Activated naive CD4-positive, alpha-beta T cell treated with Interleukin-2 at 50 U/mL for 16 hours (primary cell): Measurements from ENCODE around the gene TINAG.

ENCODE experiments used
- DNase-seq: peaks from one replicate; pipeline ENCODE4 v3.0.0-alpha.2; 2020

Gene TINAG, protein sequence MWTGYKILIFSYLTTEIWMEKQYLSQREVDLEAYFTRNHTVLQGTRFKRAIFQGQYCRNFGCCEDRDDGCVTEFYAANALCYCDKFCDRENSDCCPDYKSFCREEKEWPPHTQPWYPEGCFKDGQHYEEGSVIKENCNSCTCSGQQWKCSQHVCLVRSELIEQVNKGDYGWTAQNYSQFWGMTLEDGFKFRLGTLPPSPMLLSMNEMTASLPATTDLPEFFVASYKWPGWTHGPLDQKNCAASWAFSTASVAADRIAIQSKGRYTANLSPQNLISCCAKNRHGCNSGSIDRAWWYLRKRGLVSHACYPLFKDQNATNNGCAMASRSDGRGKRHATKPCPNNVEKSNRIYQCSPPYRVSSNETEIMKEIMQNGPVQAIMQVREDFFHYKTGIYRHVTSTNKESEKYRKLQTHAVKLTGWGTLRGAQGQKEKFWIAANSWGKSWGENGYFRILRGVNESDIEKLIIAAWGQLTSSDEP

DNA sequence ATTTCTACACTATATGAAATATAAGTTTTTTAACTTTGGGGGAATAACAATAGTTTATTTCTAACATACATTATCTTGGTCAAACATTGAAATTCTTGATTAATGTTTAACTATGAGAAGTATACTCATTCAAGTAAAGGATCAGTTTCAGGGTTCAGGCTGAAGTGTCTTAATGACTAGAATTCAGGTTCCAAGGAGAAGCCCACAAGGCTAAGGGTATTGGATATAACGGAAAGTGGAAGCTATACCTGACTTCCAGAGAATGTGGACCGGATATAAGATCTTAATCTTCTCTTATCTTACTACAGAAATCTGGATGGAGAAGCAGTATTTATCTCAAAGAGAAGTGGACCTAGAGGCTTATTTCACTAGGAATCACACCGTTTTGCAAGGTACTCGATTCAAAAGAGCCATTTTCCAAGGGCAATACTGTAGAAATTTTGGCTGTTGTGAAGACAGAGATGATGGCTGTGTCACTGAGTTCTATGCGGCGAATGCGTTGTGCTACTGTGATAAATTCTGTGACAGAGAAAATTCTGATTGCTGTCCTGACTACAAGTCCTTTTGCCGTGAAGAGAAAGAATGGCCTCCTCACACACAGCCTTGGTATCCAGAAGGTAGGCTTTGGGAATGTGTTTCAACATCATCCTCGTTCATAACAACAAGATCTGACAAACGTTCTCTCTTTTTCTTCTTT lies at the start of gene TINAG:
TSS of gene TINAG (plus strand) at position 153 of the 697 bp plus-strand sequence. CDS start at position 263, 110 bp downstream.
- no peak for DNase-seq

DNA sequence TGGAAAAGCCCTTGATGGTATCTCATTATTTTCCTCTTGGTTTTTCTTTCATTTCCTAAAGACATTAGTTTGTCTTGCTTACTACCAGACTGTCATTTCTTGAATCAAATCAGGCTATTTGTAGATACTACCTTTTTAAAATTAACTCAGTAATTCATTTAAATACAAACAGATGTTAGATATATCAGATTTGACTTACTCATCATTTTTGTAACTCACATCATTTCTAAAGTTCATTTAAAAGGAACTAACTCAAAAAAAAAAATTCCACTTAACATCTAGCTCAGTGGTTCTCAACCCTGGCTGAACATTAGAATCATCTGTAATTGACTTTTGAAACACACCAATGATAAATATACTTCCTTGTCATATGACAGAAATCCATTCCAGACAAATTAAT lies 48.2 kb upstream of the TINAG start:
- DNase-seq, result no peak

DNA sequence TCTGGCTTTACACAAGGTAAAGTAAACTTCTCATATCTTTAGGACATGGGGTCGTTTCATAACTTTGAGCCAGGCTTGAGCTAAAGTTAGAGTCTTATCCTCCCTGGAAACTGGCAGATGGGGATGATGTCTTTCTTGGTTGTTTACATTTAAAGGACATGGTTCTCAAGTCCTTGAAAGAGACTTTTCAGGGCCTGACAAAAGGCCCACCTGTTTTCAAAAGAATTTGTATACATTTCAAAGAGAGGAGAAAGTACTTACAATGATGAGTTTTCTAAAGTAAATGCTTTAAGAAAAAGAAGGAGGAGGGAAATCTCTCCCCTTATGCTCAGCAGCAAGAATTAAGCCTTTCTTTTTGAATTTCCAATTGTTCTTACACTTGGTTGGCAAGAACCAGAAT lies 45.7 kb upstream of the TINAG start:
- DNase-seq, result no peak

DNA sequence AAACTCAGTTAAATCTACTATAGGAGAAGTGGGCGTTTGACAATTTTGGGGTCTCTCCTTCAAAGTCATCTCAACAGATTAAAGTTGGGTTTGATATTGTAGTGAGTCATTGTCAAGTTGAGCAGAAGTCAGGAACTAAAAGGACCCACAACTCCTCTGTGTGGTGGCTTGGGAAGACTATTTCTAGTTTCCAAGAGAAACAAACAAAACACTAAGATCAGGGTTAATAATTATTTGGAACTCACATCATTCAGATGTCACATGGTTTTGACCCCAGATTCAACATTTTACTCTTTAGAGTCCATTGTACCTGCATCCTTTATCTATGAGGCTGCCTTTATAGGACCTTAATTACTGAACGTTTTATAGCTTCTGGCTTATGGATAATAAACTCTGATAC lies 45.3 kb upstream of the TINAG start:
- DNase-seq, result no peak

DNA sequence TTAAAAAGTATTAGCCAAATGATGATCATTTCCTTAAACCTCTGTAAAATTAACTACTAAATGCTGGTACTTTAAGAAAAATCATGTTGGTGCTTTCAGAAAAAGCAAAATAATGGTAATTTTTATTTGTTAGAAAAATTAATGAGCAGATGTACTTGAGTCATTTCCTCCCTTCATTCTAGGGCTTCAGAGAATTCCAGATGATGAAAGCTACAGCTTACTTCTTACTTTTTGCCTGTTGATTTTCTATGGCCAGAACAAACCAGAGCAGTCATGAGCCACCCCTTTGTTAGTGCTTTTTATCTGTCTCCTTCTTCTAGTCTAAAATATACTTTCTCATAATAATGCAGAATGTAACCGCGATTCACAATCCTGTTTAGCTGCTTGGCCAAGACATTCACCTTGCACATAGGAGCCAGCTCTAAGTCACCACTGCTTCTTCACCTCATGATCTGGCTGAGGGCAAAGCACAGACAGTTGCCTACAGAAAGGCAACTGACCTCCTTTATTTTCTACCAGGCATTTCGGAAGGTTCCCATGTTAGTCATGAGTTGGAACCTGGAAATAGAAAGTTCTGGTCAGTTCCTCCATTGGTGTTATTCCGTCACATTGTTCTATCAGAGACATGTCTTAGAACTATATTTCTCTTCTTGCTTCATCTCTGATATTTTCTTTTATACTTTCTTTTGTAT lies 43.5 kb upstream of the TINAG start:
- no peak for DNase-seq

DNA sequence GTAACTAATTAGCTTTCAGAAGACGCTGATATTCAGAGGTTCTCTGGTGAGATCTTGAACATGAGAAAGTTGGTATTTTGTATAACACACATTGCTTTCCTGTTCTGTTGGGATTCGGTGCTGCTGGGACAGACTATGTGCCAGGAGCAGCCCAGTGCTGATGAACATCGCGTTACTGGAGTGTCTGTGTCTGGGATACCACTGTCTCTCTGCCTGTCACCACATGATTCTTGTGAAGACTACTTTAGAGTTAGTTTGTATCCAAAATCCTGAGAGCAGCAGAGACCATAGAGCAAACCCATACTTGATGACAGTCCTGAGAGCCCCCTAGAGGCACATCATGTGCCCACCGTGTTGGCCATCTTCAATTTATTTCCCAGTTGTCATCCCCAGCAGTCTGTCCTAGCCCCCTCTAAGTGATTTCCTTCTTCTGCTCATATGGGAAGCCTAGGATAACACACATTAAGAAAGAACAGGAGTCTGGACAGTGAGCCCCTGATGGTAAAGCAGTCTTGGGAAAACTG lies 41.8 kb upstream of the TINAG start:
- DNase-seq, result no peak

DNA sequence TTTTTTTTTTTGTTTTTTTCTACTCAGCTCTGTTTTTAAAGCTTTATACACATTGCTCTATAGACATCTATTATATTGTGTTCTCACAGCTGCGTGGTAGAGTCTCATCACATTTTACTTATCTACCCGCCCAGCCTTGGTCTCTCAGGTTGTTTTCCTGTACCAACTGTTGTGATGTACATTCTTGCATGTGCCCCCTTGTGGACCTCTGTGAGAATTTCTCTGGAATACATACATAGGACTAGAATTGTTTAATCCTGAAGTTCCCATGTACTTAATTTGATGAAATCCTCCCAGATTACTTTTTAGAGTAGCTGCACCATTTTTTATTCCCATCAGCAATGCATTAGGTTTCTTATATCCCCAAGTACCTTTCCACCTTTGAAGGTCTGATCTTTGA lies 40.4 kb upstream of the TINAG start:
- DNase-seq, result no peak

DNA sequence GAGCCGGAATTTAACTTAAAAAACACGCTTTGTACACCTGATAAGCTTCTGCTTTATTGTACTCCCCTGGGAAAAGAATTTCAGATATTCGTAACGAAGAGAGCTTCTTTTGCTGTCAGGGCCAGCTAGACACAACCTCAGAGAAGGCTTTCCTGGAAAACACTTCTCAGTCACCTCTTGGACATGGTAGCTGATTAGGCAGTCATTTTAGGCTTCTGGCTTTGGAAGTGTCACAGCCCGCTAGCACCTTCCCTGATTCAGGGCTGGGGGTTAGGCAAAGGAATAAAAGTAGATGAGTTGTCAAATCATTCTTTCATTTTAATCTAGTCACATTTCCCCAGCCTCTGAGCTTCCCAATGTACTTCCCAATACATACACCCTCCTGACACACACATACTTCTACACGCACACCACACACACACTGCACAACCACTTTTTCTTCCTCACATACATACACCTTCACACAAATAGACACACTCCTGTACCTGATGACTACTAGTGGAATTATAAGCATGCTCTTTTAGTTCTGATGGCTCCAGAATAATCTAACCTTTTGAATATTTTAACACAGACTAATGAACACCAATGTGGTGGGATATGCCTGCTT lies 34.9 kb upstream of the TINAG start:
- DNase-seq, result no peak

DNA sequence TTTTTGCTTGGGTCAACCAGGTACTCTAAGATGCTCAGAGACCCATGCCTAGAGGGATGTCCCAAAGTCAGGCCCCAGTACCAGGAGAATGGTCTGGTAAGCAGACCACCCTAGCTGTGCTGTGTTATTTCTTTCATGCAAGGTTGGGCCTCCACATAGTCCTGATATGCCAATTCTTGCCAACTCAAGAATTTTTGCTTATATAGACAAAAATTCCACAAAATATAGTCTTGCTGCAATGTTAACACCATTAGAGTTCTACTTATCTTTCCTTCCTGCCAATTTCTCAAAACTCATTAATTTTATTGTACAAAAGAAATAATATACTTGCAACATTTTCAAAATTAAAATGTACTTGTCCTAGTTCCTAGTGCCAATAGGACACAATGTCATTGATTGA lies 33.9 kb upstream of the TINAG start:
- no peak for DNase-seq

DNA sequence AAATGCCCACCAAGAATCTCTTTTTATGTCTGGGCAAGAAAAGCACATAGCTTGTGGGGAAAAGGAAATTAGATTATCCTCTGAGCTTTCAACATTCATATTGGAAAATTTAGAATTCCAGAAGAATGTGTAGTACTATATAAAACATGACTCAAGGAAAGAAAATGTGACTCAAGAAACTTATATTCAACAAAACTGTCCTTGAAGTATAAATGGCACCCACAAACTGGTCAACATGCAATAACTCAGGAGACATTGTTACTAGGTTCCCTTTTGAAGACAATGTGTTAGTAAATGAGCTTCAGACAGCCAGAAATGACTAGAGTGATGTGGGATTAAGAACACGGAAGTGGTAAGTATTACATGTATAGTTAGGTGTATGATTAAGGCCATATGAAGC lies 26.1 kb upstream of the TINAG start:
- no peak for DNase-seq

DNA sequence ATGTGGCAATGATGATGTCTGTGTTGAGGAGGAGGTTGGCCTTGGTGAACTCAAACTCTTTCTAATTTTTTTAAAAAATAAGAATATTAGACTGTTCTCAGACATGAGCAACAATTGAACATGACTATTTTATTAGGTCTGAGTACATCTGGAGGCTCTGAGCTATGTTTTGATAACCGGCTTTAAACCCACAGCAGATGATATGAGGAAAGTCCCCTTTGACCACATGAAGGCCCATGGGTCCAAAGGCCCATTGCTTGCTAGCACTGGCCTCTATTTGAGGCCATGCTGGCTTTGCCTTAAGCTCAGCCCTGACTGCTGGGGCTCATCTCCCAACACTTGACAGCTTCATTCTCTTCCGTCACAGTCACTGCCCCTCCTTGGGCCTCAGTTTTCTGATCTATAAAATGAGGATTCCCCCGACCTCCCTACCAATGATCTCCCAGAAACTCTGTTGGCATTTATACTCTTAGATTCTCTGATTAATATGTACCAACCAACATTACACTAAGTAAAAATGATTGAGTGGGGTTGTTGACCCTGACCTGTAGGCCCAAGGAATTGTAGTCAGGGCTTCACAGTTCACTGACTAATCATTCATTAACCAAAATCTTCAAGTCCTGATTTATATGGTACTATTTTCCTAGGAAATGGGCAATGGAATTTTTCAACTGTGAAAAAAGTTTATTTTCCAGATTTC lies 23.9 kb upstream of the TINAG start:
- DNase-seq, result no peak

DNA sequence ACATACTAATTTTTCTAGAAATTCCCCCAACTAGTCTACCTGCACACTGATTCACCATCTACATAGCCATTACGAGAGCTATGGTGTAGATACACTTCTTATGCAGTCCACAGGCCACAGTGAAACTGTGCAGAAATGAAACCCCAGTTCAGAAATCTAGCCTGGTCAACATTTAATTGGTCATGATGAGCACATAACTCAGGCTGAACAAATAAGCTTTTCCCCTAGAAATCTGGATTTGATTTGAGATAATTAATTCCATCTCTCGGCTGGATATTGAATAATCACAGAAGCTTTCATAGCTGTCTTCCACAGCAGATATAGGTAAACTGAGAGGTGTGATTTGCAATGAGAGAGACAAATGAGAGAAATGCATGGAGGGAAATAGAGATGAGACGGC lies 22.6 kb upstream of the TINAG start:
- no peak for DNase-seq

DNA sequence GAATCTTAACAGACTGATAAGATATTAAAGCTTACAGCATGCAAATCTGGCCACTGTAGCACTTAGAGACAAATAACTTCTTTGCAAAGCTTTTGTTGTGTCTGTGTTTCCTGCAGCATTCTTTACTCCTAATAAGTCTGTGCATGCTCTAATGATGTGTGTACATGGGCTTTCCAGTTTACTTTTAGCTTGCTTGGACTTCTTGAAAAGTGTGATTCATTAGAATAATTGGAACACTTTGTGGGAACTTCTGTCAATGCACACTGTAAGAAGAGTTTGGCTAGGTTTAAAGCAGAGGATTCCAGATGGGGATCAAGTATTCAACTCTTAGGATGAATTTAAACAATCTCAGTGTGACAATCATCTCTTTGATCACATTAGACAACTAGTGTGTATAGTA lies 22.1 kb upstream of the TINAG start:
- no peak for DNase-seq

DNA sequence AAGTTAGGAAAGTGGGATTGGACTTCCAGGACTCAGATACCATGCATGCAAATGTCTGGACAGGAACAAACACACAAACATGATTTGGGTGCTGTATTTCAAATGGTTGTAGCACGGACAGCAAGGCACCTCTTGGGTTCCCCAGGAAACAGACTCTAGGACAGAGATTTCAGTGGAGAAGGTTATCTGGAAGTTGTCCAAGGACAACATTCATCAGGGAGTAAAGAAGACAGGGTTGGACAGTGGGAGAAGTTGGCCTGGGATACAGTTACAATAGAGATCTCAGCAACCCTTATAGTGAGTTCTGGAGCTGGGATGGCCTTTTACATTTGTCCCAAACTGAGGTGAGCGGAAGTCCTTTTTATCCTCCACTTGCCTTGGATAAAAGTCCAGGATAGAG lies 19.8 kb upstream of the TINAG start:
- DNase-seq, result no peak

DNA sequence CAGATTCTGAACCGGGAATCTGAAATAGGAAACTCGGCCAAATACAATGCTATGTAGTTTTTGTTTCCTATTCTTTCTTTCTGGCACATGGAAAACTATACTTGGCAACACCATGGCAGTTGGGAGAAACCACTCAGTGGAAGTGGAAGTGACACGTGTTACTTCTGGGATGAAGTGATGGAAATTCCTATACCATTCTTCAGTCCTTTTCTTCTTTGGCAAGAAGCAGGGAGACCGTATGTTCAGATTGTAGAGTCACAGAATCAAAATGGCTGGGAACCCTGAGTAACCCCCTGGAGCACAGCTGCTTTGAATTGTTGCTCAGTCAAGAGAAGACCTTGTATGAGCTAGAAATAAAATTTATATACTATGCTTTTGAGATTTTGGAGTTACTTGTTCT lies 18.8 kb upstream of the TINAG start:
- no peak for DNase-seq

DNA sequence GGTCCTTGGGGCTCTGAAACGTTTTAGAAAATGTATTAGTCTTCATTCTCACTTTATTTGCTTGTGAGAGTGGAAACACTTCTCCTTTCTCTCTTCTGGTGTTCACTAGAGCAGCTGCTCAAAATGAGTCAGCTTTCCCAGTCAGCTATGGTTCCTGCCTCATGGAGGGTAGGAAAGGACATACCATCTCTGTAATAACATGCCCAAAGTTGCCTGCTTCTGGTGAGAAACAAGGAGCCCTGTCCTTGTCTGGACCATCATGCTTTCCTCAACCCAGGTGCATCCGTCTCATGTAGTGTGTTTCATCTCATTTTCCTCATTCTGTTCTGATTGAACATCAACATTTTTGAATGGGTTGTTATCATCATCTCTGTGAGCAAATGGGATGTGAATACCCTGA lies 17.1 kb upstream of the TINAG start:
- DNase-seq, result no peak

DNA sequence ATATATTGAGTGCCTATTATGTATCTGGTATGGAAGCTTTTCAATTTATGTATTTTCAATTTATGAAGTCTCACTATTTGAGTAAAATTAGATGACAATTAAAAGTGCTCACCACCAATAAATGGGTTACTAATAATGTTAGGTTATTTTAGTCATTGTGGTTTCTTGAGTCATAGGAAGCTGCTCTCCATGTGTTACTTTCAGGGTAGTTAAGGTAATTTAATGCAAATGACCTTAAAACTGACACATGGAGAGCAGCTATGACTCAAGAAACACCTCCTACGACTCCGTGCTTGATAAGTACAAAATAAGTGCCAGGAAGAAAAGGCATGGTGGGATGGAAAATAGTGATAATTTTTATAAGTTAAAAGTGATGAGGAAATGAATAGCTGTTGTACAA lies 16.5 kb upstream of the TINAG start:
- no peak for DNase-seq

DNA sequence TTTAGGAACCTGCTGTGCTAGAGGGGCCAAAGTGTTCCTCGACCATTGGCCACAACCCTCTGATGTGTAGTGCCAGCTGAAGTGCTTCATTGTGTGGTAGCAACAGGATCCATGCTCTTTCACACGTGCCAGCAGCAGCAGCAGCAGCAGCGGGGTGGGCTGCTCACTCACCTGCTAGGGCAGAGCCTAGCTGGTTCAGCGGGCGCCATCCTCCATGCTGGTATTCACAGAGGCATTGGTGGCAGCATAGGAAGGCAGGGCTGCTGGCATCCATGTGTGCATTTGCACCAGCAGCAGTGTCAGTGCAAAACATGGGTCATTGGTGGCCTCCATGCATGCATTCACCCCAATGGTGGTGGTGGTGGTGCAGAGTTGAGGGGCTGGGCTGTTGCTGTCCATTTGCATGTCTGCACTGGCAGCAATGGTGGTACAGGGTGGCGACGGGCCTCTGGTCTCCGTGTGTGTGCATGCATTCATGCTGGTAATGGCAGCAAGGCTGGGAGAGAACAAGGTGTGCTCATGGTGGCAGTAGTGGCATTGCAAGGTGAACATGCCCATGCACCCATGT lies 13.2 kb upstream of the TINAG start:
- DNase-seq, result no peak

DNA sequence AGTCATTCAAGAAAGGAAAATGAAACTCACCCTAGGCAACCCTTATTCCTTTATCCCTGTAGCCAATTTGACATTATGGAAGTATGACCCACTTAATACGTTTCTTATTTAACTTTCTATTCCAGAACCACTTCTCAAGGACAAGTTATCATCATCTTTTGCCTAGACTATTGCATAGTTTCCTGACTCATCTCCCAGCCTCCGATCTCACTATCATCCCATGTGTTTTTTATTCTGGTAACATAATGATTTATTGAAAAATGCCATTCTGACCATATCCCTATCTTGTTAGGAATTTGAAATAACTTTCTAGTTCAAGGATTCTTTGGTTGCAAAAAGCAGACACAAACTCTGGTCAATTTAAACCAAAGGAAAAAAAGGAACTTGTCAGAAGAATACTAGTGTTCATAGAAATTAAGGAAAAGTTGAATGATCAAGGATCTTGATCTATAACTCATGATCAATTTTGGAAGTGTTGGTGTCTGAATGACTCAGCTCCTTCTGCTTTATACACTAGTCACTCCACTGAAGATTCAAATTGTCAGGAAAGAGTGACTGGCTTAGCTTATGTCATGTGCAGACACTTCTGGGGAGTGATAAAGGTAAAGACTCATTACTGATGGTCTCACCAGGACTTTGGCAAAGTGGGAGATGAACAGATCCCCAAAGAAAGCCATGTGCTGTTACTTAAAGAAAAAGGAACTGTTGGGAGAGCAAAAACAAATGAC lies 8.5 kb upstream of the TINAG start:
- DNase-seq, result no peak

DNA sequence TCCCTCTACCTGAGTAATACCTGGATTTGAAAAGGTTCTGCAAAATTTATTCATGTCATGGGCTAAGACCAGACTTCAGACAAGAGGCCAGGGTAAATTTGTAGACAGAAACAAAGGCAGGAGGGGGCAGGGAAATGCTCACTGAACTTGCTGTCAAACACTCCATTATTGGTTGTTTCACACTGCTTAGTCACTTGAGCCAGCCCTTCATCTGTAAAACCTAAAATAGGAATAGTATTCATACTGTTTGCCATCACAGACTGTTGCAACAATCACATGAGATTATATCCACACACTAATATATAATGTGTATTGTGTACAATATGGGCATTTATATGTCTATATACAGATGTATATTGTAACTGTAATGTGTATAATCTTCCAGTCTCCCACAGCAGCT lies 6.5 kb upstream of the TINAG start:
- DNase-seq, result no peak

DNA sequence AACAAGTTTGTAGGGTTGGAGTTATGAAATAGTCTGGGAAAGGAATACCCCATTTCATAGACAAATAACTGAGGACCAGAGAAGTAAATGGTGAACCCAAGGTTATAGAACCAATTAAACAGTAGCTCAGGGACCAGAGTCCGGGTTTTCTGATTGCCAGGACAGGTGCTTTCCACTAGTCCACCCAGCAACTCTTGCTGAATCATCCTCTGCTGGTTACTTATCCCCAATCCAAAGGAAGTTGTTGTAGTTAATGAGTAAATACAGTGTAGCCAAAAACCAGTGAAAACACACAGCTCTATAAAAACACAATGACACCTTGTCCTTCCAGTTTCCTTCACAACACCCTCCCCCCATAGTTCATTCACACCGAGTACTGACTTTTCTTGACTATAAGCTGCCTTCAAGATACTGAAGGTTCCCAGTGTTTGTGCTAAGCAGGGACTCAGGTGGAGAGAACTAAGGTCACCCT lies 766 bp upstream of the TINAG start:
- no peak for DNase-seq

DNA sequence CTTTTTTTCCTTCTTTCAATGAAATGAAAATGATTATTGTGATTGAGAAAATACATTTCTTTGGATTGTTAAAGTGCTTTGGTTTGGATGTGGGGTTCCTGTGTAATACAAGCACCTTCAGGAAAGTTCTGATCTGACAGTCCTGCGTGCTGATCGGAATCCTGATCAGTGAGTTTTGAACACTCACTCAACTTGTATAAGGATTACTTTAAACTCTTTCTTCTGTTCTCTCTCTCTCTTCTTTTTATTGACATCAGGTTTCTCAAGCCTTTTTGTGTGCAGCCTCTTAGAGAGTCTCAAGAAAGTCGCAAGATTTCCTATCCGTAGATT lies 710 bp downstream of the TINAG start:
- no peak for DNase-seq
